ENCODE results near the gene TLN1. TPM values are rescaled to one million over a fixed set of nuclear protein-coding genes. Genes with fewer than 3 reads are reported as not detected.
A peak's percentile ranks its signal among the peaks of the same experiment; 100 is the strongest.

Gene TLN1
- total RNA-seq, 3 donors from 2014 or later (not counting 1 experiment from before 2014, with no cell fraction given), result 509 to 552 (median 528) TPM

GRCh38 chr9:35658137-35658967 lies 73.6 kb downstream of the TLN1 start, which contains the start of gene CCDC107:
TSS of gene CCDC107 (plus strand) at chr9:35658292. CDS start at chr9:35658380, 88 bp downstream.
- Mint-ChIP-seq H3K4me3 (peak within 1 kb of the TSS; percentile 97), H3K4me1 (peaks cover 62 to 74% of the 10 kb centered on the region in 2 donors), H3K27me3 (ENCODE audit: low read depth in 2 of 2) (peaks cover 3 to 8% of the 10 kb centered on the region in 2 donors), H3K36me3 (peaks cover 6% of the 10 kb centered on the region), H3K9me3 (no peaks in the 10 kb centered on the region), H3K27ac (peak within 1 kb of the TSS; percentile 95 to 100)
- Histone ChIP-seq H3K27me3 (ENCODE audit: control insufficient read depth, insufficient read depth, low read length) (no peaks in the 10 kb centered on the region), H3K27ac (ENCODE audit: low read length) (peak within 1 kb of the TSS; percentile 99), H3K4me3 (ENCODE audit: low read length) (peak within 1 kb of the TSS; percentile 82), H3K4me1 (ENCODE audit: control insufficient read depth, insufficient read depth, low read length) (peaks cover 71% of the 10 kb centered on the region), H3K36me3 (ENCODE audit: control insufficient read depth, insufficient read depth, low read length) (peaks cover 13% of the 10 kb centered on the region), H3K9me3 (ENCODE audit: control insufficient read depth, insufficient read depth, low read length) (no peaks in the 10 kb centered on the region)
- peak; percentile 92 for TF ChIP-seq CTCF (IDR thresholded peaks at IDR 0.05)
- ATAC-seq, result peak; percentile 78 to 92 (median 80)
- intact Hi-C loops (cut with micrococcal nuclease), result loop anchor here (1.0 to 2.0 kb wide), 5 partner anchors 38 to 157 kb away; partner anchors contain the start of genes CREB3, HINT2 and TLN1
- DNase-seq, result peak; percentile 88 to 92
- 0% methylated on average over 65 of the region's 67 CpGs for WGBS (ENCODE audit: insufficient coverage)

GRCh38 chr9:35657546-35658136 lies 74.4 kb downstream of the TLN1 start, which contains the start of gene RMRP:
TSS of gene RMRP (minus strand) at chr9:35658019.
- 1% methylated on average over 42 of the region's 42 CpGs for WGBS (ENCODE audit: insufficient coverage)
- H3K27ac Mint-ChIP-seq, result peak within 1 kb of the TSS; percentile 95 to 100
- Histone ChIP-seq H3K9me3 (ENCODE audit: control insufficient read depth, insufficient read depth, low read length) (no peaks in the 10 kb centered on the region), H3K27me3 (ENCODE audit: control insufficient read depth, insufficient read depth, low read length) (no peaks in the 10 kb centered on the region), H3K4me1 (ENCODE audit: control insufficient read depth, insufficient read depth, low read length) (peaks cover 64% of the 10 kb centered on the region), H3K36me3 (ENCODE audit: control insufficient read depth, insufficient read depth, low read length) (peaks cover 13% of the 10 kb centered on the region), H3K27ac (ENCODE audit: low read length) (peak within 1 kb of the TSS; percentile 99), H3K4me3 (ENCODE audit: low read length) (peak within 1 kb of the TSS; percentile 82)
- H3K4me3 Mint-ChIP-seq, result peak within 1 kb of the TSS; percentile 97
- intact Hi-C loops (cut with micrococcal nuclease), result loop anchor here (1.0 to 2.0 kb wide), 6 partner anchors 10 to 158 kb away; partner anchors contain the start of genes CREB3, HINT2 and TLN1
- H3K36me3 Mint-ChIP-seq, result peaks cover 6% of the 10 kb centered on the region
- DNase-seq (peak; percentile 74 to 96), ATAC-seq (peak; percentile 80 to 90 (median 83))
- H3K9me3 Mint-ChIP-seq, result no peaks in the 10 kb centered on the region
- no peak for TF ChIP-seq CTCF (IDR thresholded peaks at IDR 0.05)
- H3K4me1 Mint-ChIP-seq, result peaks cover 55 to 67% of the 10 kb centered on the region in 2 donors
- H3K27me3 Mint-ChIP-seq (ENCODE audit: low read depth in 2 of 2), result peaks cover 3 to 8% of the 10 kb centered on the region in 2 donors

- Mint-ChIP-seq H3K27me3 (ENCODE audit: low read depth in 2 of 2) (peaks cover 3 to 8% of the 10 kb centered on the region in 2 donors), H3K4me1 (peaks cover 49 to 60% of the 10 kb centered on the region in 2 donors), H3K36me3 (peaks cover 6% of the 10 kb centered on the region), H3K4me3 (peak overlapping the region; percentile 97), H3K27ac (peak overlapping the region; percentile 95 to 100), H3K9me3 (no peaks in the 10 kb centered on the region)
- Histone ChIP-seq H3K36me3 (ENCODE audit: control insufficient read depth, insufficient read depth, low read length) (peaks cover 13% of the 10 kb centered on the region), H3K27ac (ENCODE audit: low read length) (peak overlapping the region; percentile 99), H3K9me3 (ENCODE audit: control insufficient read depth, insufficient read depth, low read length) (no peaks in the 10 kb centered on the region), H3K4me1 (ENCODE audit: control insufficient read depth, insufficient read depth, low read length) (peaks cover 57% of the 10 kb centered on the region), H3K4me3 (ENCODE audit: low read length) (peak overlapping the region; percentile 82), H3K27me3 (ENCODE audit: control insufficient read depth, insufficient read depth, low read length) (no peaks in the 10 kb centered on the region)
- ATAC-seq (no peak), DNase-seq (peak in 1 of 2 donors; percentile 46)
- intact Hi-C loops (cut with micrococcal nuclease), result loop anchor here (1.0 kb wide), 1 partner anchor 10 kb away; no protein-coding TSS in a partner anchor
- 45% methylated on average over 22 of the region's 25 CpGs for whole genome bisulfite sequencing (ENCODE audit: insufficient coverage)
- TF ChIP-seq CTCF (IDR thresholded peaks at IDR 0.05), result no peak
Observed at GRCh38 chr9:35656831-35657545, 75.0 kb downstream of the TLN1 start.

All from natural killer cell (primary cell).